Inferior parietal cortex (tissue), 1 donor: ENCODE results near the gene SMPX.

ENCODE experiments used
- DNase-seq: peaks from one replicate; pipeline ENCODE4 v3.0.0-alpha.2; 2016; ENCODE audit errors: extremely low spot score

SMPX gene

GRCh38 chrX:21657318-21658151 lies 100.4 kb downstream of the SMPX start:
- no peak for DNase-seq

GRCh38 chrX:21656587-21657317 lies 101.2 kb downstream of the SMPX start:
- no peak for DNase-seq
